HG02973 (cell line): ENCODE results near the gene SEC24B.
"Not testable (repeated sequence)": the region's sequence is repeated elsewhere in the genome, so short reads cannot be mapped to it uniquely, and the experiment has no call there.

Source experiments
- ATAC-seq: cut with Tn5 transposase; IDR thresholded peaks from one replicate; pipeline ENCODE4 v1.9.1; 2021; ENCODE audit warnings: moderate library complexity; ENCODE audit not compliant: unreplicated experiment

SEC24B gene

GRCh38 chr4:109497511-109497910, 63.9 kb downstream of the SEC24B start:
- no peak for ATAC-seq

GRCh38 chr4:109499513-109499912, 65.9 kb downstream of the SEC24B start:
- ATAC-seq: no peak

GRCh38 chr4:109506890-109507289, 73.3 kb downstream of the SEC24B start:
- no peak for ATAC-seq

- ATAC-seq: no peak
Observed at GRCh38 chr4:109510687-109511086, 77.1 kb downstream of the SEC24B start.

GRCh38 chr4:109511414-109511813, 77.8 kb downstream of the SEC24B start:
- no peak for ATAC-seq

- ATAC-seq: not testable (repeated sequence)
Observed at GRCh38 chr4:109513368-109513767, 79.8 kb downstream of the SEC24B start.

- no peak for ATAC-seq
Observed at GRCh38 chr4:109532182-109532581, 98.6 kb downstream of the SEC24B start.

GRCh38 chr4:109545401-109545800, 111.8 kb downstream of the SEC24B start:
- no peak for ATAC-seq

GRCh38 chr4:109547394-109547793, 113.8 kb downstream of the SEC24B start:
- no peak for ATAC-seq

GRCh38 chr4:109548655-109549054, 115.0 kb downstream of the SEC24B start:
- ATAC-seq: no peak

GRCh38 chr4:109552237-109552636, 118.6 kb downstream of the SEC24B start:
- ATAC-seq: no peak

- no peak for ATAC-seq
Observed at GRCh38 chr4:109553130-109553529, 119.5 kb downstream of the SEC24B start.

GRCh38 chr4:109554971-109555370, 121.4 kb downstream of the SEC24B start:
- no peak for ATAC-seq

- no peak for ATAC-seq
Observed at GRCh38 chr4:109557433-109557832, 123.8 kb downstream of the SEC24B start.

- ATAC-seq: not testable (repeated sequence)
Observed at GRCh38 chr4:109558095-109558494, 124.5 kb downstream of the SEC24B start.

GRCh38 chr4:109559625-109559982, 126.0 kb downstream of the SEC24B start:
- peak; percentile 14 for ATAC-seq

GRCh38 chr4:109559983-109560686, 126.5 kb downstream of the SEC24B start, which contains the start of gene MCUB:
Gene MCUB, plus strand, starts transcription at chr4:109560246. Its CDS starts 92 bp downstream, at chr4:109560338.
- ATAC-seq: peak; percentile 92

GRCh38 chr4:109560687-109561461, 127.3 kb downstream of the SEC24B start:
- ATAC-seq: peak; percentile 64

- ATAC-seq: no peak
Observed at GRCh38 chr4:109562457-109563239, 129.0 kb downstream of the SEC24B start.

GRCh38 chr4:109571494-109571893, 137.9 kb downstream of the SEC24B start:
- ATAC-seq: no peak

- ATAC-seq: no peak
Observed at GRCh38 chr4:109572154-109572553, 138.5 kb downstream of the SEC24B start.
